Right ventricle myocardium inferior (tissue), 1 donor: ENCODE data around the gene PHACTR4. TPM values are rescaled to one million over a fixed set of nuclear protein-coding genes. Genes with fewer than 3 reads are reported as not detected.
"Not testable (repeated sequence)": the region's sequence is repeated elsewhere in the genome, so short reads cannot be mapped to it uniquely, and the experiment has no call there.

Experiments
- ATAC-seq: fragments of 200-7000 bp; cut with Tn5 transposase; one replicate; pipeline ENCODE4 v1.9.1; 2020; ENCODE audit warnings: mild to moderate bottlenecking, moderate library complexity
- DNase-seq: peaks from one replicate; pipeline ENCODE4 v3.0.0; 2021; ENCODE audit errors: missing footprints
- intact Hi-C: fragments of 100-400 bp; cut with DNase I; formaldehyde crosslinking; loops from one replicate; pipeline ENCODE4 v1.11.0; 2022
- total RNA-seq: library from RNA; stranded (reverse); fragmentation: NEBNext Ultra II Directional; extraction: Animal tissue kit (Norgen Biotek cat#: 25700); gene quantifications from one replicate; pipeline ENCODE4 v1.2.1, GENCODE V29; 2021
- donor health status: DM: no; HTN: yes; CAD: no; lungs with severe emphysema.

The PHACTR4 gene
- total RNA-seq, 1 donor from 2014 or later: 18.1 TPM

GRCh38 chr1:28509705-28510272 is 140.2 kb downstream of the PHACTR4 start:
- DNase-seq (no peak), ATAC-seq (no peak)
- intact Hi-C loops: no loop called here

- DNase-seq (no peak), ATAC-seq (no peak)
- intact Hi-C loops: no loop called here
Measured at GRCh38 chr1:28510273-28510969, 140.9 kb downstream of the PHACTR4 start.

- intact Hi-C loops: no loop called here
- DNase-seq (no peak), ATAC-seq (no peak)
Measured at GRCh38 chr1:28510970-28511440, 141.5 kb downstream of the PHACTR4 start.

DNA sequence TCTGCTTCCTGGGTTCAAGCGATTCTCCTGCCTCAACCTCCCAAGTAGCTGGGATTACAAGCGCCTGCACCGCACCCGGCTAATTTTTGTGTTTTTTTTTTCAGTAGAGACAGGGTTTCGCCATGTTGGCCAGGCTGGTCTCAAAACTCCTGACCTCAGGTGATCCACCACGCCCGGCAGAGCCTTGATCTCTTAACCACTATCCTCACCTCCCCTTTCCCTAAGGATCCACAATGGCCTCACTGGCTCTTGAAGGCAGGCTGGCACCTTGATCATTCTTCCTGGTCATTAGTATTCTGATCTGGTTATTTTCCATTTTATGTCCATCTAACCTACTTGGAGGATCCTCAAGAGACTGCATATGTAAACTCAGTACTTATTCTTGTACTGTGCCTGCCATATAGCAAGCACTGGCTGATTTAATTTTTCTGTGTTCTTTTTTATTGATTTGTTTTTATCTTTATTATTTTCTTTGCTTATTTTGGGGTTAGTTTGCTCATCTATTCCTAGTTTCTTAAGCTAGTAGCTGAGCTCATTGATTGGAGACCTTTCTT is 142.6 kb downstream of the PHACTR4 start:
- intact Hi-C loops: no loop called here
- ATAC-seq (no peak), DNase-seq (no peak)

GRCh38 chr1:28514445-28514933 is 144.9 kb downstream of the PHACTR4 start:
- intact Hi-C loops, DNase-seq, ATAC-seq: not testable (repeated sequence)

GRCh38 chr1:28516518-28516956 is 147.0 kb downstream of the PHACTR4 start:
- intact Hi-C loops: loop anchor here (5.0 kb wide), 1 partner anchor 361 kb away; no protein-coding TSS in a partner anchor
- DNase-seq (no peak), ATAC-seq (no peak)

- intact Hi-C loops: loop anchor here (5.0 kb wide), 1 partner anchor 360 kb away; no protein-coding TSS in a partner anchor
- no peak for DNase-seq
- no peak for ATAC-seq
Measured at GRCh38 chr1:28517649-28517999, 148.1 kb downstream of the PHACTR4 start.

DNA sequence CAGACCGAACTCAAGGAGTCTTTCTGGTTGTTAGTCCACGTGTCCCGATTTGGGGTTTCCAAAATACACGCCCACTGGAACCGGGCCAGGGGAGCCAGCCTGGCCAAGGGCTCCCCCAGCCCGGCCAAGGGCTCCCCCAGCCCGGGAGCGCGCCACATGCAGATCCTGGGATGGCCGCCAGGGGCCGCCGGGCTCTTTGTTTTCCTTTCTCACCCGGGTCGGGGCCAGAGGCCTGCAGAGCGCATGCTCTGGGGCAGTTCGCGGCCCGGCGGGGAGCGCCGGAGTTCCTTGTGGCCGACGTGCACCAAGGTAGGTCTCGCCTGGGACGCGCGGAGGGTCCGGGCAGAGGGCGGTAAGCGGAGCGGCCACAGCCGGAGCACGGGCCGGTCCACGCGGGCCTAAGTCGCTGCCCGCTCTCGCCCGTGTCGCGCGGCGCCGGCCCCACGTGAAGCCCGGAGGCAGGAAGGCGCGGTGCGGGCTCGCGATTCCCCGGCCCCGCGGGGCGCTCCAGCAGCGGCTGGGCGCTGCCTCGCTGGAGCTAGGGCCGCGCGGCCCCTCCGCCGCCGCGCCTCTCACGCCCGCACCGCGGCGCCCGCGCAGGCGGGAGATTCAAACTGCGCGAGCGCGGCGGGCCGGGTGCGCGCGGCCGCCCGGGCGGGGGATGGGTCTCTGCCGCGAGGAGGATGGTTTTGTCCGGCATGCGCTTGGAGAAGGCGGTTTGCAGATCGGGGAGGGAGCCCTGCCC is 148.6 kb downstream of the PHACTR4 start:
- DNase-seq (peak; percentile 97), ATAC-seq (peak; percentile 95)
- intact Hi-C loops: loop anchor here (2.0 to 5.0 kb wide), 3 partner anchors 35 to 359 kb away; partner anchors contain the start of gene TRNAU1AP

DNA sequence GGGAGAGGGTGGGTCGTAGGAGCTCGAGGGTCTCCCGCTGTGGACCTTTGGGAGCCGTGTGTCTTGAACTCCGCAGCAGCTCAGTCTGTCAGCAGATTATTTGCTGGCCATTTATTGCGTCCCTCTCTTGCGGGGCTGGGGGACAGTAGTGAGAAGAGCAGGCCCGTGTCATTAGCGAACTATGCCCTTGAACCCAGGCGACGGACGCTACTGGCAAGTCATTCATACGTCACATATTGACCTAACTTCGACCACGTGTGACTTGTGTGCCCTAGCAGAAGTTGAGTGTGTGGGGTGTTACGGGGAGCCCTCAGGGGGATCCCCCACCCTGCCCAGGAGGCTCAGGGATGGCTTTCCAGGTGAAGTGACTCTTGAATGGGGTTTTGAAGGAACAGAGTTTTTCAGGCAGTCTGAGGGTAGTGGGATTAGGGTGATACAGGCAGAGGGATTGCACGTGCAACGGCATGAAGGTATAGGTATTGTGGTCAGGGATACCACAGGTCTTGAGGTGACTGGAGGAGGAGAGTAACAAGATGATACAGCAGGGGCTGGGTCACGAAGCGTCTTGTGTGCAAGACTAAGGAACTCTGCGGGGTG is 149.3 kb downstream of the PHACTR4 start:
- intact Hi-C loops: loop anchor here (2.0 to 5.0 kb wide), 3 partner anchors 34 to 358 kb away; partner anchors contain the start of gene TRNAU1AP
- peak; percentile 1 for ATAC-seq
- DNase-seq: no peak

DNA sequence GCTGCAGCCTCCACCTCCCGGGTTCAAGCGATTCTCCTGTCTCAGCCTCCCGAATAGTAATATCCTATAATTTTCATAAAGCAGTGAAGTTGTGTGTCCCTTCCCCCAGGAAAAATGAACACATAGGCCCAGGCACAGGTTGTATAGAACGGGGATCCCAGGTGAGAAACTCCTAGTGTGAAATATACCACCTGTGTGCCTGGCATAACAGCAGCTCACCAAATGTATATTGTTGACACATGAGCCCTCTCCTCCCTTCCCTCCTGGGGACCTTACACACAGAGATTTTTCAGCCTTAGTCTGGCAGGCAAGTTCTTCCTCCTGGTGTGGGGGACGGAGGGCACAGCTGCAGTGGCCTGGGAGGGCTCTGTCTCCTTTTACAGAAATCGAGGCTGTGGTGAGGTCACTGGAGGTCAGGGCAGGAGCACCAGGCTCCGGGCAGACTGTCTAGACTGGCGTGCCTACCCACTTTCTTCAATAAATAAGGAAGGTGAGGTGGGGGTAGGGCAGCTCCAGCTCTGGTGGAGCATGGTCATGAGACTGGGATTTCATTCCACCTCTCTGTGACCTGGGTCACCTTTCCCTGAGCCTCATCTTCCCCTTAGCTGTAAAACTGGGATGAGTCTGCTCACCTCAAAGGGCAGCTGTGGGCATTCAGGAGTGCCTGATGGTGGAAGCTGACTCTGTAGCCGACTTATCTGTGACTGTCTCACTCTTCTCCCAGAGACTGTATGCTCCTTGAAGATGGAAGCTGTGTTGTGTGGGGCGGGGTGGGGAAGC is 150.6 kb downstream of the PHACTR4 start:
- intact Hi-C loops: loop anchor here (2.0 to 5.0 kb wide), 3 partner anchors 33 to 357 kb away; partner anchors contain the start of gene TRNAU1AP
- DNase-seq (no peak), ATAC-seq (no peak)

DNA sequence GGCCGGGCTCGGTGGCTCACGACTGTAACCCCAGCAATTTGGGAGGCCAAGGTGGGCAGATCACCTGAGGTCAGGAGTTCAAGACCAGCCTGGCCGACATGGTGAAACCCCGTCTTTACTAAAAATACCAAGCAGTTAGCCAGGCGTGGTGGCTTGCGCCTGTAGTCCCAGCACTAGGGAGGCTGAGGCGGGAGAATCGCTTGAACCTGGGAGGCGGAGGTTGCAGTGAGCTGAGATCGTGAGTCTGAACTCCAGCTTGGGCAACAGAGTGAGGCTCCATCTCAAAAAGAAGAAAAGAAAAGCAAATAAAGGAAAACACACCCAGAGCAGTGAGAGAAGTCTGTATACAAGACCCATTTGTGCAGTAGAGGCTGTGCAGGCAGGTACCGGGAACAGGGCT is 151.3 kb downstream of the PHACTR4 start:
- DNase-seq, intact Hi-C loops, ATAC-seq: not testable (repeated sequence)

DNA sequence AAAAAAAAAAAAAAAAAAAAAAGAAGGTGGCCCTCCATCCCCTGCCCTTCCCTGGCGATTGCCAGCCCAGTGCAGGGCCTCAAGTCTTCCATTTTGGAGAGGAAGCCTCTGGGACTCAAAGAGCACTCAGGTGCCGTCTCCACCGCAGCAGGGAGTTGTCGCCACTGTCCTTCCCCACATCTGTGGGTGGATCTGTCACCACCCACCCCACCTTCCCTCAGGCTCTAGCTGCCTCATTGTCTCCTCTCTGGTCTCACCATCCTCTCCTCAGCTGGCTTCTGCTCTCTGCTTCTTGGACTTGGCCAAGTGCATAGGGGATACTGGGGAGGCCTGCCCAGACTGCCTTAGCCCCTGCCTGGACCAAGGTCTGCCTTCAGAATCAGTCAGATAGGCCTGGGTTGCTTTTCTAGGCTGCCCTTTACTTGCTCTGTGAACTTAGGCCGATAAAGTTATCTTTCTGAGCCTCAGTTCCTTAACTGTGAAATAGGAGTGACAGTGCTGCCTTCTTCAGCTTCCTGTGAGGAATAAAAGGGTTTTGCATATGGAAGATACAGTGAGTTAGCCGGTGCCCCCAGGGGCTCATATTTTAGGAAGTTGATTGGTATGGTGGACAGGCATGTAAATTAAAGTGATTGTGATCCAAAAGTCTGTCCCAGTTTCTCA is 152.1 kb downstream of the PHACTR4 start:
- intact Hi-C loops: no loop called here
- no peak for DNase-seq
- ATAC-seq: no peak

GRCh38 chr1:28522537-28522936 is 153.0 kb downstream of the PHACTR4 start:
- DNase-seq, ATAC-seq, intact Hi-C loops: not testable (repeated sequence)

GRCh38 chr1:28525002-28525642 is 155.6 kb downstream of the PHACTR4 start:
- intact Hi-C loops, DNase-seq: not testable (repeated sequence)

GRCh38 chr1:28526886-28527285 is 157.3 kb downstream of the PHACTR4 start:
- intact Hi-C loops: no loop called here
- ATAC-seq: no peak
- no peak for DNase-seq

More at GRCh38 chr1:28525002-28525642, 155.6 kb downstream of the PHACTR4 start:
- ATAC-seq: not testable (repeated sequence)

DNA sequence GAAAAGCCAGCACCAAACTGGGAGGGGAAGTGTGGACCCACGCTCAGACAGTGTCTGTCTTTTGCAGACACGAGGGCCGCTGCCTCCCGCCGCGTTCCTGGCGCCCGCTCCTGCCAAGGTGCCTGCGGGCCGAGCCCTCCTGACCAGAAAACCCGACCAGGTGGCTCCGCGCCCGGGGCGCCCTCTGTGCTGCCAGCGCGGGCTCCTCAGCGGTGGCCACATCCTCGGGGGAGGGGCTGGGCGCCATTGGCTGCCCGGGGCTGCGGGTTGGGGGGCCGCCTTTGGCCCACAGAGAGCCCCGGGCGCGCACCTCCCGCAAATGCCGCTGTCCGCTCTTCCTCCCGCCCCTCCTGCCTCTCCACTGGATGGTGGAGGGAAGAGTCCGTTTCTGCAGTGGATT is 160.9 kb downstream of the PHACTR4 start:
- no peak for DNase-seq
- intact Hi-C loops: no loop called here
- no peak for ATAC-seq

GRCh38 chr1:28534671-28535070 is 165.1 kb downstream of the PHACTR4 start:
- intact Hi-C loops: no loop called here
- ATAC-seq: no peak
- no peak for DNase-seq
